ENCODE data around the gene FGGY.

Gene FGGY

DNA sequence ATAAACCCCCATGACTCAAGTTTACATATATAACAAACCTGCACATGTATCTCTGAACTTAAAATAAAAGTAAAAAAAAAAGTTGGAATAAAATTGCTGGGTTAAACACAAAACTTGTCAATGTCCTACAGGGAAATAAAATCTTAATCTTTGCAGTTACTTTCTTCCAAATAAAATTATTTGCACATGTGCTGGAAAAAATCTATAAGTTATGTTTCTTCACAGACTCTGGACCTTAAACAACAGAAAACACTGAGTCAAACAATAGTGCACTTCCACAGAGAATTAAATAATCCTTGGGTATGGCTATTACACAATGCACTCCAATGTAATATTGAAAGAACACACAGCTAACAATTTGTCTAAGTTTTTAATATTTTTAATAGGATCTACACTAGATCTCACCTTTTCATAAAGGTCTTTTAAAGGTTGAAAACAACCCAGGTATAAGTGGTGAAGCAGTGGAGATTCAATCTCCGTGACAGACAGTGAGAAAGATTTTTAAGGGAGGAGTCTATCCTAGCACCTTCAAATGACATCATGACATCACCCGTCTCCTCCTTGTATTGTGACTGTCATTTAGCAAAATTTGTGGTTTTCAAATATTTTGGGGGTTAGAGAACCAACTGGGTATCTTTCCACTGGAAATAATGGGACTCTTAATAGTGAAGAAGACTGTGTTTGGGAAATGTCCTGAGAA lies 25.2 kb upstream of the FGGY start:
- no peak for DNase-seq (ENCODE audit: low read depth, low spot score)
- TF ChIP-seq, protein P1, sequence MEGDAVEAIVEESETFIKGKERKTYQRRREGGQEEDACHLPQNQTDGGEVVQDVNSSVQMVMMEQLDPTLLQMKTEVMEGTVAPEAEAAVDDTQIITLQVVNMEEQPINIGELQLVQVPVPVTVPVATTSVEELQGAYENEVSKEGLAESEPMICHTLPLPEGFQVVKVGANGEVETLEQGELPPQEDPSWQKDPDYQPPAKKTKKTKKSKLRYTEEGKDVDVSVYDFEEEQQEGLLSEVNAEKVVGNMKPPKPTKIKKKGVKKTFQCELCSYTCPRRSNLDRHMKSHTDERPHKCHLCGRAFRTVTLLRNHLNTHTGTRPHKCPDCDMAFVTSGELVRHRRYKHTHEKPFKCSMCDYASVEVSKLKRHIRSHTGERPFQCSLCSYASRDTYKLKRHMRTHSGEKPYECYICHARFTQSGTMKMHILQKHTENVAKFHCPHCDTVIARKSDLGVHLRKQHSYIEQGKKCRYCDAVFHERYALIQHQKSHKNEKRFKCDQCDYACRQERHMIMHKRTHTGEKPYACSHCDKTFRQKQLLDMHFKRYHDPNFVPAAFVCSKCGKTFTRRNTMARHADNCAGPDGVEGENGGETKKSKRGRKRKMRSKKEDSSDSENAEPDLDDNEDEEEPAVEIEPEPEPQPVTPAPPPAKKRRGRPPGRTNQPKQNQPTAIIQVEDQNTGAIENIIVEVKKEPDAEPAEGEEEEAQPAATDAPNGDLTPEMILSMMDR (IDR thresholded peaks at IDR 0.05; ENCODE audit: low read depth, low read length) = no peak
- in situ Hi-C loops (cut with HindIII; ENCODE audit: low sequenced_read_pairs) = no loop called here
- no peak overlapping the region for H3K4me3 ChIP-seq (ENCODE audit: low read depth, low read length)

DNA sequence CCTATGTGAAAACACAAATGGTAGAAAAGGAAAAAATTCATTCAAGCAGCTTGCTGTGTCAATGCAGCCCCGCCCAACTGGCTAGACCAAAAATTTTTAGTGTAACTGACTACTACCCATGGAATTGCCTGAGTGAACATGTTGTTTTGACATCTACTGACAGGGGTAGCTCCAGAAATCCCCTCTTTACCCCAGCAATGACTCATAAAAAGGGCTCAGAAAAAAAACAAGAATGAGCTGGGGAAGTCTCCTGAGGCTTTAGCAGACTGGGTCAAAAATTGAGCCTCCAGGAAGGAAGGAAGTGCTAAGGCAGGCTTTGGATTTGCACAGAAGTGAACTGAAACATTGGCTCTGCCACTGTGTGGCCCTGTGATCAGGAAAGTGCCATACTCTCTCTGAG lies 24.4 kb upstream of the FGGY start:
- DNase-seq (ENCODE audit: low read depth, low spot score) = peak; percentile 43
- in situ Hi-C loops (cut with HindIII; ENCODE audit: low sequenced_read_pairs) = no loop called here
- TF ChIP-seq, protein P1 (IDR thresholded peaks at IDR 0.05; ENCODE audit: low read depth, low read length) = no peak
- H3K4me3 ChIP-seq (ENCODE audit: low read depth, low read length) = no peak overlapping the region

DNA sequence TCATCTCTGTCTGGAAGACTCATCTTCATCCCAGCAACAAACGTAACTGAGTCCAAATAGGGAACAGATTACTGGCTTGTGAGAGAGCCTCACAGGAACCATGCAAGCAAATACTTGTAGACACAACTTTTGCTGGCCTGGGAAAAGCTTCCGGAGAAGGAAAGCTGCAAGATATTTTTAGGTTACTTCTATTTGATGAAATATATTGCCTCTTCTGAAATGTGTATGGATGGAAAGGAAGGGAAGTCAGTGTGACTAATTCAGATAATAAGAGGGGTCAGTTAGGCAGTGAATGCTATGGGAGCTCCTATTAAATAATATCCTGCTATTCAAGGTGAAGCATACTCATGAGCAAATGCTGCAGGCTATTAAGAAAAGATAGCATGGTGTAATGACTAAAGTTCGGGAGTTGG lies 20.4 kb upstream of the FGGY start:
- TF ChIP-seq, protein P1 (IDR thresholded peaks at IDR 0.05; ENCODE audit: low read depth, low read length) = no peak
- DNase-seq (ENCODE audit: low read depth, low spot score) = no peak
- no peak overlapping the region for H3K4me3 ChIP-seq (ENCODE audit: low read depth, low read length)
- in situ Hi-C loops (cut with HindIII; ENCODE audit: low sequenced_read_pairs) = no loop called here

DNA sequence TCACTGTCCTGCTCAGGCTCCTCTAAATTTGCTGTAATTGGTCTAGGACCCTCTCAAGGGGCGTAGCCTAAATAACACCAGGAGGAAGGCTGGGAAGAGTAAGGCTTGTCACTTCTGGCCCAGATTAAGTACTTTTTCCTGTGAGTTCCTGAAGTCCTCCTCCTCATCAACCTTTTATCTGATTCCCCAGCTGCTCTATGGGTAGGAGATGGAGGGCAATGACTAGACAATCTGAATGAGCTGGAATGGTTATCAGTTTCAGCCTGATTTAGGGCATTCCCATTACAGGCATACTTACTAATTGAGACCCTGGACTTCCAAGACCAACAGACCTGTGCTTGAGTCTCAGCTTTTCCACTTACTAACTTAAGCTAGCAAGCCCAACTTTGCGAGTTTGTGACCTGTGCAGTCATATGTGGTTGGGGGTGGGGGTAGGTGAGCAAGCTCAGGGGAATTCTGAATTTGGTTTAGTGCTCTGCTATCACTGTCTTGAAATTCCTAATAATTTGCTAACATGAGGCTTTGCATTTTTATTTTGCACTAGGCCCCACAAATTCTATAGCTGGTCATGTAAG lies 18.0 kb upstream of the FGGY start:
- TF ChIP-seq, protein P1 (IDR thresholded peaks at IDR 0.05; ENCODE audit: low read depth, low read length) = no peak
- no peak overlapping the region for H3K4me3 ChIP-seq (ENCODE audit: low read depth, low read length)
- in situ Hi-C loops (cut with HindIII; ENCODE audit: low sequenced_read_pairs) = no loop called here
- DNase-seq (ENCODE audit: low read depth, low spot score) = no peak

DNA sequence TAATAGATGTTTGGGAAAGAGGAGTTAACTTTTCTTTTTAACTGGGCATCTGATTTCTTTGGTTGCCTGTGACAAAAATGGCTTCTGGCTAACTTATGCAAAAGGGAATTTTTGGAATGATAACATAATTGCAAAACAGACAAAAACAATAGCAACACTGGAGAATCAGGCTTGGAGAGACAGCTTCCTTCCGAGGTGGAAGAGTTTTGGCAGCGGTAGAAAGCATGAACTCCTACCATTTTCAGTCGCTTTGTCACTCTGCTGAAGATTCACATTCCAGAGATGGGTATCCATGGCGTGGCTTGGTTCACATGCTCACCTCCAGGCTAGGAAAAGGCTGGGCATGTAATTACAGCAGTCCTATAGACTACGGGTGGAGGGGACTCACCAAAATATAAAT lies 17.2 kb upstream of the FGGY start:
- no peak overlapping the region for H3K4me3 ChIP-seq (ENCODE audit: low read depth, low read length)
- no peak for DNase-seq (ENCODE audit: low read depth, low spot score)
- in situ Hi-C loops (cut with HindIII; ENCODE audit: low sequenced_read_pairs) = no loop called here

DNA sequence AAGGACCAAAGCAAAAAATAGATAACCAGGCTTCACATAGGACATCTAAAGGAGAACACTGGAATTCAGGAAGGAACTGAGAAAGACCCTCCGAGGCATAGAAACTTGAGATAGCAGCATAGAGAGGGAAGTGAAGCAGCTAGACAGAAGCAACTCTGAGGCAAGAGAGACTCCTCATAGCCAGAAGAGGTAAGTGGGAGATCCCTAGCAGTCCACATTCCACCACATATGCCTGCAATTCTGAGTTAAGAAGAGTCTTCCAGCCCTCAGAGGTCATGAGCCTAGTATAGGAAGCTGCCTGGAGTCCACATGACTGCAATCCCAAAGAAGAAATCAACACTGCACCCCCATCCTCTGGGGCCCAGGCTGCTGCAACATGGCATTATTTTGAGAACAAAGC lies 13.9 kb upstream of the FGGY start:
- no peak for DNase-seq (ENCODE audit: low read depth, low spot score)
- no peak overlapping the region for H3K4me3 ChIP-seq (ENCODE audit: low read depth, low read length)
- TF ChIP-seq, protein P1 (IDR thresholded peaks at IDR 0.05; ENCODE audit: low read depth, low read length) = no peak
- in situ Hi-C loops (cut with HindIII; ENCODE audit: low sequenced_read_pairs) = no loop called here

More for the DNA sequence above, 17.2 kb upstream of the FGGY start:
- TF ChIP-seq, protein P1 (IDR thresholded peaks at IDR 0.05; ENCODE audit: low read depth, low read length) = no peak
